ENCODE measurements around the gene PTPRN2. TPM values are rescaled to one million over a fixed set of nuclear protein-coding genes. Genes with fewer than 3 reads are reported as not detected.
"Not testable (repeated sequence)": the region's sequence is repeated elsewhere in the genome, so short reads cannot be mapped to it uniquely, and the experiment has no call there.

The PTPRN2 gene
- total RNA-seq, 2 donors from 2014 or later = 0.35 to 0.61 TPM

GRCh38 chr7:158410720-158411119 lies 176.9 kb downstream of the PTPRN2 start:
- ATAC-seq (no peak), DNase-seq (ENCODE audit: low spot score in 2 of 2) (no peak)
- H3K36me3 Mint-ChIP-seq = no peaks in the 10 kb centered on the region
- no peak overlapping the region for H3K27ac Mint-ChIP-seq
- no peaks in the 10 kb centered on the region for H3K9me3 Mint-ChIP-seq

- Mint-ChIP-seq H3K27ac (peak overlapping the region in 1 of 2 donors; percentile 16), H3K9me3 (no peaks in the 10 kb centered on the region), H3K36me3 (no peaks in the 10 kb centered on the region)
- ATAC-seq (no peak), DNase-seq (ENCODE audit: low spot score in 2 of 2) (no peak)
Observed at GRCh38 chr7:158409816-158410330, 177.8 kb downstream of the PTPRN2 start.

GRCh38 chr7:158409120-158409519 lies 178.5 kb downstream of the PTPRN2 start:
- H3K27ac Mint-ChIP-seq = no peak overlapping the region
- DNase-seq (ENCODE audit: low spot score in 2 of 2) (no peak), ATAC-seq (no peak)
- no peaks in the 10 kb centered on the region for H3K36me3 Mint-ChIP-seq
- H3K9me3 Mint-ChIP-seq = no peaks in the 10 kb centered on the region

GRCh38 chr7:158408318-158408920 lies 179.2 kb downstream of the PTPRN2 start:
- H3K36me3 Mint-ChIP-seq = no peaks in the 10 kb centered on the region
- H3K9me3 Mint-ChIP-seq = no peaks in the 10 kb centered on the region
- DNase-seq (ENCODE audit: low spot score in 2 of 2) (no peak), ATAC-seq (peak in 1 of 2 donors; percentile 24)
- H3K27ac Mint-ChIP-seq = no peak overlapping the region

GRCh38 chr7:158407581-158408317 lies 179.9 kb downstream of the PTPRN2 start:
- Mint-ChIP-seq H3K36me3 (no peaks in the 10 kb centered on the region), H3K9me3 (no peaks in the 10 kb centered on the region)

GRCh38 chr7:158406801-158407200 lies 180.8 kb downstream of the PTPRN2 start:
- no peak for ATAC-seq
- Mint-ChIP-seq H3K27ac (no peak overlapping the region), H3K36me3 (no peaks in the 10 kb centered on the region), H3K9me3 (no peaks in the 10 kb centered on the region)
- no peak for DNase-seq (ENCODE audit: low spot score in 2 of 2)

More at GRCh38 chr7:158407581-158408317, 179.9 kb downstream of the PTPRN2 start:
- no peak overlapping the region for H3K27ac Mint-ChIP-seq
- ATAC-seq = no peak
- no peak for DNase-seq (ENCODE audit: low spot score in 2 of 2)

DNA sequence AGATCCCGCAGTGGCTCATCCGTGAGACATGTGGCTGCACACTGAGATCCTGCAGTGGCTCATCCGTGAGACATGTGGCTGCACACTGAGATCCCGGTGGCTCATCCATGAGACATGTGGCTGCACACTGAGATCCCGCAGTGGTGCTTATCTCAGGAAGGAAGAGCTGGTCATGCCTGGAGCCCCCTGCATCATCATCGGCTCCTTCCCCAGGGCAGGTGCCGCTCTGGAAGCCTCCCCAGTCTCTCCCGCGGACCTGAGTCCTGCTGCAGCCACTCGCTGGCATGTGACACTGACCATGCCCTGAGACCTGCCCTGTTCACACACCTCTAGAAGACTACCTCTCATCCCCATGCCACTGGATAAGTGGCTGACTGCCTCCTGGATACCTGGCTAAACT lies 181.3 kb downstream of the PTPRN2 start:
- ATAC-seq (no peak), DNase-seq (ENCODE audit: low spot score in 2 of 2) (no peak)
- Mint-ChIP-seq H3K9me3 (no peaks in the 10 kb centered on the region), H3K36me3 (no peaks in the 10 kb centered on the region), H3K27ac (no peak overlapping the region)

GRCh38 chr7:158405771-158406170 lies 181.9 kb downstream of the PTPRN2 start:
- H3K9me3 Mint-ChIP-seq; H3K27ac Mint-ChIP-seq; ATAC-seq; H3K36me3 Mint-ChIP-seq; DNase-seq (ENCODE audit: low spot score in 2 of 2): not testable (repeated sequence)

GRCh38 chr7:158405324-158405723 lies 182.3 kb downstream of the PTPRN2 start:
- no peaks in the 10 kb centered on the region for H3K9me3 Mint-ChIP-seq
- no peak overlapping the region for H3K27ac Mint-ChIP-seq
- no peak for DNase-seq (ENCODE audit: low spot score in 2 of 2)
- ATAC-seq = no peak
- H3K36me3 Mint-ChIP-seq = no peaks in the 10 kb centered on the region

DNA sequence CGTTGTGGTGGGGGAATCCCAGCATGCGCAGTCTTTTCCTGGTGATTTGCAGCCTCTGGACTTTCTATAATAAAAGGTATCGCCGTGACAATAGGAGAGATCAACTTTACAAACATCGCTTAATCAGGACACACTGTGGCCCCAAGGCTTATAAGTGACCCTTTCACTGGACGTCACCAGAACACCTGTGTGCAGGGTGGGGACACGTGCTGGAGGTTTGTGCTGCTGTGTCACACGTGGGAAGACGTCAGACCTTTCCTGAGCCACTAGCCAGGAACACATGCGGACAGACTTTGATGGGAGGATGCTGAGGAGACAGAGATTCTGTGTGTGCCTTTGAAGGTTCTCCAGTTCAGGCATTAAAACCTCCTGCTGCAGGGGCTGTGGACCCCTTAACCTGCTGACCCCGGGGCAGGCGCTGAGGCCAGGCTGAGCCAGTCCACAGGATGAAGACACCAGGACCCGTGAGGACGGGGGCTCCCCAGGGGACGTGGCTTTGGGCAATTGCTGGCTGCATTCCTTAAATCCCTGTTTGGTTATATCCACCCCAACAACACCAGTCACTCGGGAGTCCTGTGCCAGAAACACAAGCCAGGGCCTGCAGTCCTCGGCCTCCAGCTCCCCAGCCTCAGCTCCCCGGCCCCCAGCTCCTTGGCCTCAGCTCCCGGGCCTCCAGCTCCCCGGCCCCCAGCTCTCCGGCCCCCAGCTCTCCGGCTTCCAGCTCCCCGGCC lies 183.4 kb downstream of the PTPRN2 start:
- peaks cover 0 to 3% of the 10 kb centered on the region in 2 donors for H3K36me3 Mint-ChIP-seq
- no peak for ATAC-seq
- H3K27ac Mint-ChIP-seq = no peak overlapping the region
- DNase-seq (ENCODE audit: low spot score in 2 of 2) = no peak
- H3K9me3 Mint-ChIP-seq = peaks cover 0 to 4% of the 10 kb centered on the region in 2 donors

DNA sequence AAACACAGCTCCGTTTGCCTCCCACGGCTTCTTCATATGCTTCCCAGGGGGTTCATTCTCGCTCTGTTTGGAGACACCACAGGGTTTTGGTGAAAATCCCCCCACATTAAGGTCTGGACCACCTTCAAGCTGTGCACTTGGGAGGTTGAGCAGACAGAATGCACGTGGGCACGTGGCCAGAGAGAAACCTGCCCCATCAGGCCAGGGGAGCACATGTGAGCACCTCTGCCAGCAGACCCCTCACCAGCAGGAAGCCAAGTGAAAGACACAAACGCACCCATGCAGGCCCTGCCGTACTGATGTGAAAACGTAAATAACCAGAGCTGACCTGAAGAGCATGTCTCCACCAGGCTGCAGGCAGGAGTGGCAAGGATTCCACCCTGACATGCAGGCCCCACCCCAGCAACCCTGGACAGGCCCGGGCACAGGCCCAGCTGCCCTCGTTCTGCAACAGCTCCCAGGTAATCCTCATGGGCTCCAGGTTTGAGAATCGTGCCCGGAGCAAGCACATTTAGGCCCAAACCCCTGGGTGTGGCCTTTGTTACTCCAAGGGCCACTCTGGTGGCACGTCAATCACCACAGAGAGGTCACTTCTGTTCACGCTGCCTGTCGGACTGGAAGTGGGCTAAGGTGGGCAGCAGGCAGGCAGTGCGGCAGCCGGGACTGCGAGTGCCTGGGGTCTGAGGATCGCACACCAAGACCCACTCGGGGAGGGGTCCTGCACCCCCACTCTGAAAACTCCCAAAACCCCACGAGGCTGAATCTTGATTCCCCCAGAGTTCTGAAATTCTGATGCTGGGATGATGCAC lies 184.4 kb downstream of the PTPRN2 start:
- ATAC-seq = no peak
- Mint-ChIP-seq H3K36me3 (peaks cover 0 to 5% of the 10 kb centered on the region in 2 donors), H3K27ac (no peak overlapping the region)

DNA sequence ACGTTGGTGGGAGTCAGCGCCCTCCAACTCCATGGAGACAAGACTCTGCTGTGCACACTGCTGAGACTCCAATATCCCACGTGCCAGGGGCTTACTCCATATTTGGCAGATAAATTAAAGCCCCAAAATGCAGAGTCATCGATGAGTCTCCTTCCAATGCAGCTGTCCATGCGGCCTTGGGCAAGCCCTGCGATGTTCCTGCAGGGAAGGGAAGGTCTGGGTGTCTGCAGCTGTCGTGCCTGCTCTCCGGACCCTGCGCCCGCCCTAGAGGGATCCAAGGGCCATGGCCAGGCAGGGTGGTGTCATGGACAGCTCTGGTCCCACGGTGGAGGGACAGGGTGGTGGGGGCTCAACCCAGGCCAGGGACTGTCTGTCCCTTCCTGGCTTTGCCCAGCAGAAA lies 185.2 kb downstream of the PTPRN2 start:
- H3K36me3 Mint-ChIP-seq = peaks cover 0 to 5% of the 10 kb centered on the region in 2 donors
- no peak overlapping the region for H3K27ac Mint-ChIP-seq
- peaks cover 7 to 13% of the 10 kb centered on the region in 2 donors for H3K9me3 Mint-ChIP-seq
- ATAC-seq = no peak
- DNase-seq (ENCODE audit: low spot score in 2 of 2) = no peak

More for the DNA sequence above, 184.4 kb downstream of the PTPRN2 start:
- DNase-seq (ENCODE audit: low spot score in 2 of 2) = no peak
- H3K9me3 Mint-ChIP-seq = peaks cover 7 to 13% of the 10 kb centered on the region in 2 donors

DNA sequence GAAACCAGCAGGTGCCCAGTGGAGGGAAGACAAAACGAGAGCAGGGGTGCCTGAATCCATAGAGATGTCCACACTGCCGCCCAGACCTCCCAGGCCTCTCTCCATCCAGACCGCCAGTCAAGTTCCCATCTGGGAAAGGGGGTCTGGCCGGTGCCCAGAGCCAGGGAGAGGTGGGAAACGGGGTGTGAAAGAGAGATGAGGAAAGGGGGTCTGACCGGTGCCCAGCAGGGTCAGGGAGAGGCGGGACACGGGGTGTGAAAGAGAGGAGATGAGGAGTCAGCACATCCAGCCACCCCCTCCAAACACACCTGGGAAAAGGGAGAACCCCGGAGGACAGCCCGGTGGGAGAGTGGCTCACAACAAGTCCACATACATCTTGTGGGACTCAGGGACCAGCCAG lies 185.8 kb downstream of the PTPRN2 start:
- peaks cover 7 to 13% of the 10 kb centered on the region in 2 donors for H3K9me3 Mint-ChIP-seq
- no peak overlapping the region for H3K27ac Mint-ChIP-seq
- DNase-seq (ENCODE audit: low spot score in 2 of 2) (no peak), ATAC-seq (no peak)
- H3K36me3 Mint-ChIP-seq = peaks cover 0 to 5% of the 10 kb centered on the region in 2 donors

- Mint-ChIP-seq H3K27ac (no peak overlapping the region), H3K9me3 (peaks cover 7 to 13% of the 10 kb centered on the region in 2 donors), H3K36me3 (peaks cover 0 to 5% of the 10 kb centered on the region in 2 donors)
- ATAC-seq (no peak), DNase-seq (ENCODE audit: low spot score in 2 of 2) (no peak)
Observed at GRCh38 chr7:158401295-158401694, 186.3 kb downstream of the PTPRN2 start.

DNA sequence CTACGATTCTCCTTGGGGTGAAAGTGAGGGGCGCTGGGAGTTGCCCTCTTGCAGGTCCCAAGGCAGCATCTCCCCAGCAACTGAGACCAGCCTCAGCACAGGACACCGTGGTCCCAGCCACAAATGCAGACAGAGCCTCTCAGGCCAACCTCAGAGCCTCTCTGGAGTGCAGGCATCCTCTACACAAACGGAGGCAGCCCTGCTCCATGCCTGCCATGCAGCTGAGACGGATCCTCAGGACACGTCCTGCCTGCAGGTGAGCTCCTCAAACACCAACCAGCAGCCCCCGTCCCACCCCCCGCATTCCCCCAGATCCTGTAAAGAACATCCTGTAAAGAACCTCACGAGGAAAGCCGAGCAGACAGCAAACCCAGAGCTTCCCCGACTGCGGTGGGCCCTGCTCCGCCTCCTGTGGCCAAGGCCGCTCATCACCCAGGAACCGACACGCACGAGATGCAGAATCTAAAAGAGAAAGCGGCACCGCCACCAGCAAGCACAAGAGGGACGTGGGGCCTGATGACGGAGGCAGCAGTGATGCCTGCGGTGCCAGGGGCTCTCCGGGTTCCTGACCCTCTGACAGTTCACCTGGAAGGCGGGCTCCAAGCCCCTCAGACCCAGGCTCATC lies 186.9 kb downstream of the PTPRN2 start:
- ATAC-seq (no peak), DNase-seq (ENCODE audit: low spot score in 2 of 2) (no peak)
- Mint-ChIP-seq H3K27ac (no peak overlapping the region), H3K9me3 (peaks cover 7 to 13% of the 10 kb centered on the region in 2 donors), H3K36me3 (peaks cover 0 to 5% of the 10 kb centered on the region in 2 donors)

GRCh38 chr7:158399762-158400161 lies 187.9 kb downstream of the PTPRN2 start:
- ATAC-seq (no peak), DNase-seq (ENCODE audit: low spot score in 2 of 2) (no peak)
- peaks cover 7 to 13% of the 10 kb centered on the region in 2 donors for H3K9me3 Mint-ChIP-seq
- H3K36me3 Mint-ChIP-seq = peaks cover 0 to 5% of the 10 kb centered on the region in 2 donors
- H3K27ac Mint-ChIP-seq = no peak overlapping the region
